Loucy (cell line): ENCODE measurements around the gene ATP5PO.

ENCODE experiments used
- CTCF ChIP-seq: fragments of 200-600 bp; sonication (generic); conservative IDR thresholded peaks from 2 replicates; pipeline ENCODE4 v1.5.1; 2014; ENCODE audit warnings: mild to moderate bottlenecking, antibody characterized with exemption, low read length
- EZH2phosphoT487 ChIP-seq: fragments of 200-600 bp; IDR thresholded peaks from 2 replicates; pipeline ENCODE4 v1.6.1; 2018; ENCODE audit warnings: antibody characterized with exemption, mild to moderate bottlenecking, moderate library complexity, borderline replicate concordance

DNA sequence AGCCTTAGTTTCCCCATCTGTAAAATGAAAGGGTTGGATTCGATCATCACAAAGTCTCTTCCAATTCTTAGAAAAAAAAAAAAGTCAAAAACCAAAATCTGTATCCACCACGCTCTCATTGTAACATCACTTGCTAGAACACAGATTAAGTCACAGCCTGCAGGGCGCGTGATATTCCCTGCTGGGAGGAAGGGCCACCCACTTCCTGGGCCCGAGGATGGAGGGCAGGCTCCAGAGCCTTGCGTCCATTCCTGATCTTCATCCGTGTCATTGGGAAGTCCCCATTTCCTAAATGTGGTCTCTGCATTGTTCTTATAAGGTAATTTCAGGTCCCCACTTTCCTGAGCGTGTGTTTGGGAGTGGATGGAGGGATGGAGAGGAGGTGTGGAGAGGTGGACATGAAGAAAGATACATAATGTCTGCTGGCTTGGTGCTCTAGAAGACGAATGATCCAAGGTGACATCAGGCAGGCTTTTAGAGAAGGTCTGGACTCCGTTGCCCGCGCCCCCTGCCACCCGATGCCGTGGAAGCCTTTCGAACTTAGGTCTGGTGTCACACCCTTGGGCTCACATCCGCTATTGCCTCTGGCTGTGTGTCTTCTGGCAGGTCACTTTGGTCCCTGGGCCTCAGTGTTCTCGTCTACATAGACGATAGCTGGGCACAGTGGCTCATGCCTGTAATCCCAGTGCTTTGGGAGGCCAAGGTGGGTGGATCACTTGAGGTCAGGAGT is 56.1 kb downstream of the ATP5PO start:
- TF ChIP-seq CTCF (no peak), EZH2phosphoT487 (no peak)
